H1 (cell line): ENCODE measurements around the gene DAPK2. TPM values are rescaled to one million over a fixed set of nuclear protein-coding genes. Genes with fewer than 3 reads are reported as not detected.

Source experiments
- CHD1 ChIP-seq: IDR thresholded peaks from 2 replicates; pipeline ENCODE4 v1.6.1; 2012; ENCODE audit warnings: low read depth, low read length, improper control_type of control experiment
- CREB1 ChIP-seq: IDR thresholded peaks from 2 replicates; pipeline ENCODE4 v1.6.1; 2012; ENCODE audit warnings: inconsistent platforms
- JUN ChIP-seq: IDR thresholded peaks from 2 replicates; pipeline ENCODE4 v1.6.1; 2011; ENCODE audit warnings: low read depth, mild to moderate bottlenecking, improper control_type of control experiment, low read length
- KDM4A ChIP-seq: IDR thresholded peaks from one replicate; pipeline ENCODE4 v1.7.1; 2012; ENCODE audit warnings: low read depth, mild to moderate bottlenecking, moderate library complexity, low read length, inconsistent platforms; ENCODE audit not compliant: severe bottlenecking
- NANOG ChIP-seq: IDR thresholded peaks from 2 replicates; pipeline ENCODE4 v1.6.1; 2011; ENCODE audit warnings: low read length, low read depth, mild to moderate bottlenecking, inconsistent platforms; ENCODE audit not compliant: insufficient read depth, poor library complexity, severe bottlenecking
- PHF8 ChIP-seq: fragments of 200-600 bp; sonication (generic); conservative IDR thresholded peaks from 2 replicates; pipeline ENCODE4 v1.7.1; 2012; ENCODE audit warnings: low read depth, mild to moderate bottlenecking, inconsistent platforms, low read length, moderate library complexity
- RFX5 ChIP-seq: IDR thresholded peaks from 2 replicates; pipeline ENCODE4 v1.6.1; 2011; ENCODE audit warnings: low read depth, low read length, improper control_type of control experiment, borderline replicate concordance
- SAP30 ChIP-seq: fragments of 300-600 bp; sonication (generic); IDR thresholded peaks from 2 replicates; pipeline ENCODE4 v1.7.1; 2012; ENCODE audit warnings: low read length, moderate library complexity, mild to moderate bottlenecking, inconsistent platforms; ENCODE audit not compliant: insufficient read depth, insufficient replicate concordance
- SP1 ChIP-seq: IDR thresholded peaks from 2 replicates; pipeline ENCODE4 v1.6.1; 2011; ENCODE audit warnings: low read depth, low read length
- polyA plus RNA-seq, 7 experiments: library from polyadenylated mRNA; depleted of rRNA in 3 of 7; stranded (reverse) in 5 of 7; unstranded in 2 of 7; fragments of >200 nt in 5 of 7; fragments of 200-250 nt in 2 of 7; gene quantifications; 1 replicate in 5 of 7; 2 replicates in 1 of 7; 4 replicates in 1 of 7; pipeline versions ENCODE4 v1.2.1 to v1.2.3, GENCODE V29; 2011 to 2013; ENCODE audit warnings: missing spikeins in 2 of 7, mixed read lengths in 2 of 7
- total RNA-seq: library from RNA; stranded (reverse); fragmentation: NEBNext Ultra II Directional; extraction: Animal tissue kit (Norgen Biotek cat#: 25700); gene quantifications from 2 replicates; pipeline ENCODE4 v1.2.1, GENCODE V29; 2021
- TF ChIP-seq, protein P1 (sequence below): fragments of 300-600 bp; sonication (generic); IDR thresholded peaks from 2 replicates; pipeline ENCODE4 v1.7.1; 2012; ENCODE audit warnings: low read length, moderate library complexity, mild to moderate bottlenecking, inconsistent platforms; ENCODE audit not compliant: insufficient replicate concordance

The DAPK2 gene
- total and polyA plus RNA-seq, 2 of the 8 experiments (the other 6 are each of a cell fraction or from before 2014, with no cell fraction given): 1.8 to 2.9 TPM

DNA sequence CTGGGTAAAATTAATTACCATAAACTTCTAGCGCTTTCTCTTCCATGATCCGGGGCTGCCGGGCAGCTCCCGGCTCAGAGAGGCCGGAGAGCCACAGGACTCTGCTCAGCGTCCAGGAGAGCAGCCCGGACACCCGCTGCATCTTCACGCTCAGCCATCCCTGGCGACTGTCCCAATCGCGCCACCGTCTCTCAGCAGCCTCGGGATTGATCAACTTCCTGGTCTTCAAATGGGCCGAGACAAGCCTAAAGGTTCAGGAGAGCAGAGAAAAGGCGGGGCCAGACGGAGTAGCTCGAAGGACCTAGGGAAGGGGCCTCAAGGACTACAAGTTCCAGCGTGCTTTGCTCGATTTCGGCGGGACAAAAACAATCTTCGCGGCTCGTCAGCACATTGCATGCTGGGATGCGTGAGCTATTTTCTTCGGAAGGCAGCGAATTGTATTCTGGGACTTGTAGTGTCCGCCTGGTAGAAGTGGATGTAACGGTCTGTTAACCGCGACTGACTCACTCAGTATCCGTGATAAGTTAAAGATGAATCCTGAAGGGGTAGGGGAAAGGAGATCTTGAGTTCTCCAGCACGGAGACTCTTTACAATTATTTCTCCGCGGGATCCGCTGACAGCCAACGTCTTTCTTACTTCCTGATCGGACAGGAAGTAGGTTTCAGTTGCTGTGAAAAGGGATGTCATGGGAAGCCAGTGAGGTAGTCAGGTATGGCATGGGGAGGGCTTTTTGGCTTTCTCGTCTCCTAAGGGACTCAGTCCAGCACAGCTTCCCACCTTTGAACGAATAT lies 47.5 kb upstream of the DAPK2 start, which contains the start of gene CIAO2A (continued):
- TF ChIP-seq, protein P1, sequence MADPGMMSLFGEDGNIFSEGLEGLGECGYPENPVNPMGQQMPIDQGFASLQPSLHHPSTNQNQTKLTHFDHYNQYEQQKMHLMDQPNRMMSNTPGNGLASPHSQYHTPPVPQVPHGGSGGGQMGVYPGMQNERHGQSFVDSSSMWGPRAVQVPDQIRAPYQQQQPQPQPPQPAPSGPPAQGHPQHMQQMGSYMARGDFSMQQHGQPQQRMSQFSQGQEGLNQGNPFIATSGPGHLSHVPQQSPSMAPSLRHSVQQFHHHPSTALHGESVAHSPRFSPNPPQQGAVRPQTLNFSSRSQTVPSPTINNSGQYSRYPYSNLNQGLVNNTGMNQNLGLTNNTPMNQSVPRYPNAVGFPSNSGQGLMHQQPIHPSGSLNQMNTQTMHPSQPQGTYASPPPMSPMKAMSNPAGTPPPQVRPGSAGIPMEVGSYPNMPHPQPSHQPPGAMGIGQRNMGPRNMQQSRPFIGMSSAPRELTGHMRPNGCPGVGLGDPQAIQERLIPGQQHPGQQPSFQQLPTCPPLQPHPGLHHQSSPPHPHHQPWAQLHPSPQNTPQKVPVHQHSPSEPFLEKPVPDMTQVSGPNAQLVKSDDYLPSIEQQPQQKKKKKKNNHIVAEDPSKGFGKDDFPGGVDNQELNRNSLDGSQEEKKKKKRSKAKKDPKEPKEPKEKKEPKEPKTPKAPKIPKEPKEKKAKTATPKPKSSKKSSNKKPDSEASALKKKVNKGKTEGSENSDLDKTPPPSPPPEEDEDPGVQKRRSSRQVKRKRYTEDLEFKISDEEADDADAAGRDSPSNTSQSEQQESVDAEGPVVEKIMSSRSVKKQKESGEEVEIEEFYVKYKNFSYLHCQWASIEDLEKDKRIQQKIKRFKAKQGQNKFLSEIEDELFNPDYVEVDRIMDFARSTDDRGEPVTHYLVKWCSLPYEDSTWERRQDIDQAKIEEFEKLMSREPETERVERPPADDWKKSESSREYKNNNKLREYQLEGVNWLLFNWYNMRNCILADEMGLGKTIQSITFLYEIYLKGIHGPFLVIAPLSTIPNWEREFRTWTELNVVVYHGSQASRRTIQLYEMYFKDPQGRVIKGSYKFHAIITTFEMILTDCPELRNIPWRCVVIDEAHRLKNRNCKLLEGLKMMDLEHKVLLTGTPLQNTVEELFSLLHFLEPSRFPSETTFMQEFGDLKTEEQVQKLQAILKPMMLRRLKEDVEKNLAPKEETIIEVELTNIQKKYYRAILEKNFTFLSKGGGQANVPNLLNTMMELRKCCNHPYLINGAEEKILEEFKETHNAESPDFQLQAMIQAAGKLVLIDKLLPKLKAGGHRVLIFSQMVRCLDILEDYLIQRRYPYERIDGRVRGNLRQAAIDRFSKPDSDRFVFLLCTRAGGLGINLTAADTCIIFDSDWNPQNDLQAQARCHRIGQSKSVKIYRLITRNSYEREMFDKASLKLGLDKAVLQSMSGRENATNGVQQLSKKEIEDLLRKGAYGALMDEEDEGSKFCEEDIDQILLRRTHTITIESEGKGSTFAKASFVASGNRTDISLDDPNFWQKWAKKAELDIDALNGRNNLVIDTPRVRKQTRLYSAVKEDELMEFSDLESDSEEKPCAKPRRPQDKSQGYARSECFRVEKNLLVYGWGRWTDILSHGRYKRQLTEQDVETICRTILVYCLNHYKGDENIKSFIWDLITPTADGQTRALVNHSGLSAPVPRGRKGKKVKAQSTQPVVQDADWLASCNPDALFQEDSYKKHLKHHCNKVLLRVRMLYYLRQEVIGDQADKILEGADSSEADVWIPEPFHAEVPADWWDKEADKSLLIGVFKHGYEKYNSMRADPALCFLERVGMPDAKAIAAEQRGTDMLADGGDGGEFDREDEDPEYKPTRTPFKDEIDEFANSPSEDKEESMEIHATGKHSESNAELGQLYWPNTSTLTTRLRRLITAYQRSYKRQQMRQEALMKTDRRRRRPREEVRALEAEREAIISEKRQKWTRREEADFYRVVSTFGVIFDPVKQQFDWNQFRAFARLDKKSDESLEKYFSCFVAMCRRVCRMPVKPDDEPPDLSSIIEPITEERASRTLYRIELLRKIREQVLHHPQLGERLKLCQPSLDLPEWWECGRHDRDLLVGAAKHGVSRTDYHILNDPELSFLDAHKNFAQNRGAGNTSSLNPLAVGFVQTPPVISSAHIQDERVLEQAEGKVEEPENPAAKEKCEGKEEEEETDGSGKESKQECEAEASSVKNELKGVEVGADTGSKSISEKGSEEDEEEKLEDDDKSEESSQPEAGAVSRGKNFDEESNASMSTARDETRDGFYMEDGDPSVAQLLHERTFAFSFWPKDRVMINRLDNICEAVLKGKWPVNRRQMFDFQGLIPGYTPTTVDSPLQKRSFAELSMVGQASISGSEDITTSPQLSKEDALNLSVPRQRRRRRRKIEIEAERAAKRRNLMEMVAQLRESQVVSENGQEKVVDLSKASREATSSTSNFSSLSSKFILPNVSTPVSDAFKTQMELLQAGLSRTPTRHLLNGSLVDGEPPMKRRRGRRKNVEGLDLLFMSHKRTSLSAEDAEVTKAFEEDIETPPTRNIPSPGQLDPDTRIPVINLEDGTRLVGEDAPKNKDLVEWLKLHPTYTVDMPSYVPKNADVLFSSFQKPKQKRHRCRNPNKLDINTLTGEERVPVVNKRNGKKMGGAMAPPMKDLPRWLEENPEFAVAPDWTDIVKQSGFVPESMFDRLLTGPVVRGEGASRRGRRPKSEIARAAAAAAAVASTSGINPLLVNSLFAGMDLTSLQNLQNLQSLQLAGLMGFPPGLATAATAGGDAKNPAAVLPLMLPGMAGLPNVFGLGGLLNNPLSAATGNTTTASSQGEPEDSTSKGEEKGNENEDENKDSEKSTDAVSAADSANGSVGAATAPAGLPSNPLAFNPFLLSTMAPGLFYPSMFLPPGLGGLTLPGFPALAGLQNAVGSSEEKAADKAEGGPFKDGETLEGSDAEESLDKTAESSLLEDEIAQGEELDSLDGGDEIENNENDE: no peak
- TF ChIP-seq NANOG (no peak), PHF8 (peak; percentile 73), RFX5 (no peak), CHD1 (no peak), JUN (no peak), SP1 (no peak), KDM4A (no peak), CREB1 (peak; percentile 81), SAP30 (peak; percentile 42)
